OCI-LY1 (cell line): Measurements from ENCODE around the gene ZBTB16.

Experiments used
- EZH2 ChIP-seq: fragments of 200-600 bp; sonication (generic), shearing (Covaris generic); IDR thresholded peaks from 2 replicates; pipeline ENCODE4 v1.8.0; 2017; ENCODE audit warnings: borderline replicate concordance, mixed run types, mild to moderate bottlenecking, antibody characterized with exemption, low read length, moderate library complexity, mixed read lengths
- TF ChIP-seq, protein P1 (sequence below): fragments of 200-600 bp; sonication (generic), shearing (Covaris generic); IDR thresholded peaks from 2 replicates; pipeline ENCODE4 v1.5.1; 2017; ENCODE audit warnings: mild to moderate bottlenecking, antibody characterized with exemption, low read length, moderate library complexity, mixed read lengths

DNA sequence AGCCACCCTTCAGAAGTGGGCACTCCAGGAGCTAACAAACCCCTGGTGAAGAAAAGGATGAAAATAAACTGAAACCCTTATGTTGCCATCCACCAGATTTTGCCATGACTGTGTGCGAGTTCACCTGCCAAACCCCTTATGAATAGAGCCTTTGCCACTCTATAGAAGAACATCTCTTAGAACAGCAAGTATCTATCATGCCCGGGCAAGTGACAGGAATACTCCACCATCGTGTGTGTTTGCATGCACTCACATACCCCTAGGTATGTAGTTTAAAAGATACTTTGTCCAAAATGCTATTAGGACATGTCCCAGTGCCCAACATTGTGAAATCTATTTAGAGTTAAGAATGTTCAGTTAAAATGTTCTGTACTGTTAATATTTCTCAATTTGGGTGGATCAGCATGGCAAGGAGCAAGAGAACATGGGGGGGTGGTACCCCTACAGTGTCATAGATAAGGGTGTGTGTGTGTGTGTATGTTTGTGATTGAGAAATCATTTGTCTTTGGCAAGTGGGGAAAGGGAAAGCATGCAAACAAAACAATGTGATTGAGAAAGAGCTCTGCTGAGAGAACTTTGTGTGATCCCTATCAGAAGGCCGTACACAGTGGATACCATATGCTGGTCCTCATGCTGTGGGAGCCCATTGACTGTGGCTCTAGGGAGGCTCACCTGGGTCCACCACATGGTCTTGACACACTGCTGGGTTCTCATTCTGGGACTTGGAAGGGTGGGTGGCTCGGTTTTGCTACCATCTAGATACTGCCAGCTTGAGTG is 94.9 kb downstream of the ZBTB16 start:
- TF ChIP-seq, protein P1, sequence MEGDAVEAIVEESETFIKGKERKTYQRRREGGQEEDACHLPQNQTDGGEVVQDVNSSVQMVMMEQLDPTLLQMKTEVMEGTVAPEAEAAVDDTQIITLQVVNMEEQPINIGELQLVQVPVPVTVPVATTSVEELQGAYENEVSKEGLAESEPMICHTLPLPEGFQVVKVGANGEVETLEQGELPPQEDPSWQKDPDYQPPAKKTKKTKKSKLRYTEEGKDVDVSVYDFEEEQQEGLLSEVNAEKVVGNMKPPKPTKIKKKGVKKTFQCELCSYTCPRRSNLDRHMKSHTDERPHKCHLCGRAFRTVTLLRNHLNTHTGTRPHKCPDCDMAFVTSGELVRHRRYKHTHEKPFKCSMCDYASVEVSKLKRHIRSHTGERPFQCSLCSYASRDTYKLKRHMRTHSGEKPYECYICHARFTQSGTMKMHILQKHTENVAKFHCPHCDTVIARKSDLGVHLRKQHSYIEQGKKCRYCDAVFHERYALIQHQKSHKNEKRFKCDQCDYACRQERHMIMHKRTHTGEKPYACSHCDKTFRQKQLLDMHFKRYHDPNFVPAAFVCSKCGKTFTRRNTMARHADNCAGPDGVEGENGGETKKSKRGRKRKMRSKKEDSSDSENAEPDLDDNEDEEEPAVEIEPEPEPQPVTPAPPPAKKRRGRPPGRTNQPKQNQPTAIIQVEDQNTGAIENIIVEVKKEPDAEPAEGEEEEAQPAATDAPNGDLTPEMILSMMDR = no peak
- TF ChIP-seq EZH2 = no peak
